HG03097 (cell line): Measurements from ENCODE around the gene MPDU1.
A peak's percentile ranks its signal among the peaks of the same experiment; 100 is the strongest.
"Not testable (repeated sequence)": the region's sequence is repeated elsewhere in the genome, so short reads cannot be mapped to it uniquely, and the experiment has no call there.

ENCODE experiments used
- ATAC-seq: cut with Tn5 transposase; IDR thresholded peaks from one replicate; pipeline ENCODE4 v1.9.1; 2021; ENCODE audit not compliant: unreplicated experiment, low FRiP score

Gene MPDU1

DNA sequence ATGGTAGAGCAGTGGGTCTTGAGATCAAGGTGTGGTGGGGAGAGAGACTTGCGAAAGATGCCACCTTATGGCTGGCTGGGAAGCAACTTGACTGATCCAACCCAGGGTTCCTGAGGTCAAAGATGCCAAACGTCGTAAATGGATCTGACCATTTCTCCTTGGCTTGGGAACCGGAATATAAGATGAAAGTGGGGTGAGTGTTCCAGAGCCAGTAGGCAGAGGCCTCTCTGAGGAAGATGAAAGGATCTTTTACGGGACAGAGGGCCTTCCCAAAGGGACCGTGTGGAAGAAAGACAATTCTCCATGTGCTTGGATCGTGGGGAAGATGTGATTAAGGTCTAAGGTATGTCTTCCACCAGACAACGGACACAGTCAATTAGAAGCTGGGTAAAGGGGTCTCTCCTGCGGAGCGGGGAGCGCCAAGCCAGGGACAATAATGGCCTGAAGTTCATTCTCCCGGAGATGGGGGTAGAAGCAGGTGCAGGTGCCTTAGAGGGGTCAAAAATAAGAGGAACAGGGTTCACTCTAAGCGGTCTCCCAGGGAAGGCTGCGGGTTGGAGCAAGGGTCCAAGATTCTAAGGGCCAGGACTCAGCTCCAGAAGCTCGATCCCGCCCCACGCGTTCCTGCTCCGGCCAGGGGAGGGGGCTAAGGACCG is 30.2 kb downstream of the MPDU1 start:
- ATAC-seq, result no peak

- peak; percentile 87 for ATAC-seq
Observed at GRCh38 chr17:7614425-7615264, 31.0 kb downstream of the MPDU1 start, which contains the start of gene FXR2. Gene FXR2 (minus strand): TSS chr17:7614897. CDS start chr17:7614532, 365 bp downstream.

DNA sequence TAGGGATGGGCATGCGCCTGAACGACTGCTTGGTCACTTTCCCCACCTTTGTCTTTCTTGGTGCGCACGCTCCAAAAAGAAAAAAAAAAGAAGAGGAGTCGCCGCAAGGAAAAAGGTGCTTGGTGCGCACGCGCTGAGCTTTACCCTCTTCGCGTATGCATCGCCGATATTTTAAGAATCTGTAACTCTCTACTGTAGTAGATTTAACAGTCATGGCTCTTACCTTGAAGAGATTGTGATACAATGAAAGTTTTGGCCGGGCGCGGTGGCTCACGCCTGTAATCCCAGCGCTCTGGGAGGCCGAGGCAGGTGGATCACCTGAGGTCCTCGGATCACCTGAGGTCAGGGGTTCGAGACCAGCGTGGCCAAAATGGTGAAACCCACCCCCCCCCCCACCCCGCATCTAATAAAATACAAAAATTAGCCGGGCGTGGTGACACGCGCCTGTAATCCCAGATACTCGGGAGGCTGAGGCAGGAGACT is 31.7 kb downstream of the MPDU1 start:
- no peak for ATAC-seq

- no peak for ATAC-seq
Observed at GRCh38 chr17:7618608-7619007, 35.0 kb downstream of the MPDU1 start.

DNA sequence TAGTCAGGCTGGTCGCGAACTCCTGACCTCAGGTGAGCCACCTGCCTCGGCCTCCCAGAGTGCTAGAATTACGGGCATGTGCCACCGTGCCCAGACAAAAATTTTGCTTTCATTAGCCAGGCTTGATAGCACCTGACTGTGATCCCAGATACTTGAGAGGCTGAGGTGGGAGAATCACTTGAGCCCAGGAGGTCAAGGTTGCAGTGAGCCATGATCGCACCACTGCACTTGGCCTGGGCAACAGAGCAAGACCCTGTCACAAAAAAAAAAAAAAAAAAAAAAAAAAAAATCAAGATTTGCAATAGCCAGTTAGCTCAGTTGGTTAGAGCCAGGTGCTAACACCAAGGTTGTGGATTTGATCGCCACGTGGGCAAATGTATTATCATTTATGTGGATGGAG is 37.2 kb downstream of the MPDU1 start:
- no peak for ATAC-seq

GRCh38 chr17:7623661-7624060 is 40.0 kb downstream of the MPDU1 start:
- no peak for ATAC-seq

DNA sequence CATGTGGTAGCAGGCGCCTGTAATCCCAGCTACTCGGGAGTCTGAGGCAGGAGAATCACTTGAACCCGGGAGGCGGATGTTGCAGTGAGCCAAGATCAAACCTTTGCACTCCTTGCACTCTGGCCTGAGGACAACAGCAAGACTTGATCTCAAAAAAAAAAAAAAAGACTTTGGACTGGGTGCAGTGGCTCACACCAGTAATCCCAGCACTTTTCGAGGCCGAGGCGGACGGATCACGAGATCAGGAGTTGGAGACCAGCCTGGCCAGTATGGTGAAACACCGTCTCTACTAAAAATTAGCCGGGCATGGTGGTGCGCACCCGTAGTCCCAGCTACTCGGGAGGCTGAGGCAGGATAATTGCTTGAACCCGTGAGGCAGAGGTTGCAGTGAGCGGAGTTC is 42.1 kb downstream of the MPDU1 start:
- not testable (repeated sequence) for ATAC-seq

DNA sequence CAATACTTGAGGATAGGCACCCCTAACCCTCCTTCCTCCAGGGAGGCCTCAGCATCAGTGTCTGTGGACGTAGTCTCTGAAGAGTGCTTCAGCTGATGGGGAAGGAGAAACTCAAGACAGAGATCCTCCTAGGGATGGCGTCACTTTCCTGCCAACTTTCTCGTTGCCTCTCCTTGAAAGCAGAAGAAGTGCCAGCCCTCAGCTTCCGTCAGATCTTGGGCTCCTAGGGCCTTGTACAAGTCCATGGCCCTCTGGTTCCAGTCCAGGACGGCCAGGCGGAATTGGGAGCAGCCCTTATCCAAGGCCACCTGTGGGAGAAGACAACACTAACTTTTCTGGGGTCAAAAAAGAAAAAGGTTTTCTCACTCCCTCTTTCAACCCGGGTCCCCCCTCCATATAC is 42.7 kb downstream of the MPDU1 start:
- ATAC-seq, result no peak

DNA sequence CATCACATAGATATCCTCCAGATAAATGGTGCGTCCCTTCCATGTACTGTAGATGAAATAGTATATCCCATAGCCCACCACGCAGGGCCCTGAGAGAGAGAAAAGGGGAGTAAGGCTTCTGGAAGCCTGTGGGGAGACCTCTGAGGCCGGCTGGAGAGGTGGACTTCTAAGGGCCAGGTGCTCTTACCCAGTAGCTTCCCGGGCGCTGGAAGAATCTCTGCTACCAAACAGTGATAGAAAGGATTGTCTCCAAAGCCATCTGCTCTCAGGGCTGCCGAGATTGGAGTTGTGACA is 43.3 kb downstream of the MPDU1 start:
- ATAC-seq, result no peak

GRCh38 chr17:7627250-7628121 is 43.8 kb downstream of the MPDU1 start, which contains the start of gene SAT2:
Gene SAT2 (minus strand): TSS chr17:7627821. CDS start chr17:7627635, 186 bp downstream.
- ATAC-seq, result peak; percentile 76

DNA sequence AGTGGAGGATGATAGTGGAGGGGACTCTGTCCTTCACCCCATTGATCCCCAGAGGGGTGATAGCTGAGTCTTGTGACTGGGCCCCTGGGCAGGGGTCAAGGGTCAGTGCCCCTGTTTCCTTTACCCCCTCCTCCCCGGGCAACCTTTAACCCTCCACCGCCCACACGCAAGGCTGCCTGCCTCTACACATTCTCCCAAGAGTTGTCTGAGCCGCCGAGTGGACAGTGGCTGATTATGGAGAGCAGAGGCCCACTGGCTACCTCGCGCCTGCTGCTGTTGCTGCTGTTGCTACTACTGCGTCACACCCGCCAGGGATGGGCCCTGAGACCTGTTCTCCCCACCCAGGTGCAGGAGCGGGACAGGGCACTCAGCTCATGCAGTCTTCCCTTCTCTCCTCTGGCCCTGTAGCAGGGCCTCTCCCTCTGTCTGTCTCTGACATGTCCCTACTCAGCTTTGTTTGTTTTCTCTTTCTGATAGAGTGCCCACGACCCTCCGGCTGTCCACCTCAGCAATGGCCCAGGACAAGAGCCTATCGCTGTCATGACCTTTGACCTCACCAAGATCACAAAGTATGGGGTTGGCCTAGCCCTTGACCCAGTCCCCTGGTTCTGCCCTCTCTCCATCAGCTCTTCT is 46.4 kb downstream of the MPDU1 start, which contains the start of gene SHBG:
TSS of gene SHBG (plus strand) at position 197 of the 633 bp plus-strand sequence. CDS start at position 235, 38 bp downstream.
- ATAC-seq, result no peak

DNA sequence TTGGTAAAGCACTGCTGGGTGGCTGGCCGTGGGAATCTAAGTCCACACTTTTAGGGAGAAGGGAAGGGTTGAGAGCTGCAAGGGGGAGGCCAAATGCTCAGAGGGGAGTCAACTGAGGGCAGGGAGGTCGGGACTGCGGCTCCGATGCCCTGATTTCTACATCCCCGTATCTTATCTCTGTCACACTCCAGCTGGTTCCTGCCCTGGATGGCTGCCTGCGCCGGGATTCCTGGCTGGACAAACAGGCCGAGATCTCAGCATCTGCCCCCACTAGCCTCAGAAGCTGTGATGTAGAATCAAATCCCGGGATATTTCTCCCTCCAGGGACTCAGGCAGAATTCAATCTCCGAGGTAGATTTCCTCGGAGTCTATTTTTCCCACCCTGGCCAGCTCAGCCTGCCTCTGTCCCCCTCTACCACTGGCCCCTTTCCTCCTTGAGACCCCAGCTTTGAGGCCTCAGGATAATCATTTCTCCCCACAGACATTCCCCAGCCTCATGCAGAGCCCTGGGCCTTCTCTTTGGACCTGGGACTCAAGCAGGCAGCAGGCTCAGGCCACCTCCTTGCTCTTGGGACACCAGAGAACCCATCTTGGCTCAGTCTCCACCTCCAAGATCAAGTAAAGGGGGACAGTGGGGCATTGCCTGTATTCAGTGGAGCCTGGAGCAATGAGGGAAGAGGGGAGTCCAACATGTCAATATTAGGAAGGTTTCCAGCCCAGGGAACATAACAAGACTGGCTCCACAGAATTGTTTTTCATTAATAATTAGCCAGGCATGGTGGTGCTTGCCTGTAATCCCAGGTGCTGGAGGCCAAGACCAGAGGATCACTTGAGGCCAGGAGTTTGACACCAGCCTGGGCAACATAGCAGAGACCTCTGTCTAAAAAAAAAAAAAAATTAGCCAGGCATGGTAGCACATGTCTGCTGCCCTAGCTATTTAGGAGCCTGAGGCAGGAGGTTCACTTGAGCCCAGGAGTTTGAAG is 48.0 kb downstream of the MPDU1 start:
- ATAC-seq, result no peak

DNA sequence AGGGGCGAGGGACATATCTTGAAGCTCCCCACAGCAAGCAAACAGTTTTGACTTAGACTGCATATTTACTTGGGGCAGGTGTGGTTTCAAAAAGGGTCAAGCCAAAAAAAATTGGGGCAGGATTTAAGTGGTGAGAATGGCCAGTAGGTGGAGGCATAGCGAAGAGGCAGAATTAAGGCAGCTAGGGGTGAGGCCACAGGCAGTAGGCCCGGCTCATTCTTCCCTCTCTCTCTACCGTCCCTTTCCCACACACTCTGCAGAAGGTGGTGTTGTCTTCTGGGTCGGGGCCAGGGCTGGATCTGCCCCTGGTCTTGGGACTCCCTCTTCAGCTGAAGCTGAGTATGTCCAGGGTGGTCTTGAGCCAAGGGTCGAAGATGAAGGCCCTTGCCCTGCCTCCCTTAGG is 48.8 kb downstream of the MPDU1 start:
- ATAC-seq, result no peak

DNA sequence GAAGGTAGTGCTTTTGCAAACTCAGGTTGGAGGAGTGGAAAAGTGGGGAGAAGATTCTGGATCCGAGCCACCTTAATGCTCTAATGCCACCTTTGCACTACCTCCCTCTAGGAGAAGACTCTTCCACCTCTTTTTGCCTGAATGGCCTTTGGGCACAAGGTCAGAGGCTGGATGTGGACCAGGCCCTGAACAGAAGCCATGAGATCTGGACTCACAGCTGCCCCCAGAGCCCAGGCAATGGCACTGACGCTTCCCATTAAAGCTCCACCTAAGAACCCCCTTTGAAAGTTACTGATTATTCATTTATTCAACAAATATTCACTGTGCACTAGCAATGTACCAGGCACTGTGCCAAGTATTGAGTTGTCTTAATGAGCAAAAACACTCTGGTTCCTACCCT is 49.4 kb downstream of the MPDU1 start:
- no peak for ATAC-seq

DNA sequence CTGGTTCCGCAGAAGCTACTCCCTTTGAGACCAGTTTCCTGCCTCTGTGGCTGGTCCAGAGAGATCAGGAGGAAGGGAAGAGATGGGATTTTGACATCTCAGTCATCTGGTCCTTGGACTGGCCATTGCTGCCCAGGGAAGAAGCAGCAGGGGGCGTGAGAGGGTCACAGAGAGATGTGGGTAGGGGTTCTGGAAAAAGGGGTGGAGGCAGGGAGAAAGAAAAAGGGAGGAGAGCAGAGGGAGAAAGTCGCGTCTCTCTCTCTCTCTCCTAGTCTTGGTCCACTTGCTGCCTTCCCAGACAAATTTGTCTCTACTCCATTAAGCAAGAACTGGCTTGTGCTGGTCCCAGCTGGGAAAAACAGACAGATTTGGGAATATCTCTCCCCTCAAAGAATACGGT is 50.7 kb downstream of the MPDU1 start:
- ATAC-seq, result no peak

DNA sequence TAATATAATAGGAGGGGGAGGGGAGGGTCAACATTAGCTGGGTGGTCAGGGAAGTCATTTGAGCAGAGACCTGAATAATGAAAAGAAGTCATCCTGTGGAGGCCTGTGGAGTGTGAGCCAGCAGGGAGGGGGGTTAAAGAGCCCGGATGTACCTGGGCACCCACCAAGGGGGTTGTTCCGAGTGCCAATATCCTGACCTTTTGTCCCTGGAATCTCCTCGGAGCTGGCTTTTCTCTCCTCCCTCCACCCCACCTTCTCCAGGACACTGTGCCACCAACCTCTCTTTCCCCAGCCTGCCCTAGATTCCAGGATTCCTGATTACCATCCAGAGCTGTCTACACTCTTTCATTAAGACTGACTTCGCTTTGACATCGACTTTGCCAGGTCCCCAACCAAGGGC is 52.5 kb downstream of the MPDU1 start:
- no peak for ATAC-seq
